Caco-2 (cell line): ENCODE results near the gene BDKRB2. TPM values are rescaled to one million over a fixed set of nuclear protein-coding genes. Genes with fewer than 3 reads are reported as not detected.
A peak's percentile ranks its signal among the peaks of the same experiment; 100 is the strongest.

Experiments
- BruUV-seq: library from RNA; stranded (reverse); fragments of 400-500 nt; replicated peaks from 2 replicates; lab custom pipeline; 2021; lab: Mats Ljungman, UMichigan
- CTCF ChIA-PET: fragments of 300-600 bp; sonication (Branson Sonifier 250); formaldehyde crosslinking; loops from one replicate; lab custom pipeline; 2022; ENCODE audit warnings: antibody characterized with exemption; lab: Charles Lee
- POLR2A ChIA-PET: fragments of 300-600 bp; sonication (Branson Sonifier 250); formaldehyde crosslinking; loops from one replicate; lab custom pipeline; 2022; ENCODE audit warnings: antibody characterized with exemption; lab: Charles Lee
- DNase-seq, 2 experiments: peaks; one replicate each; pipeline versions ENCODE4 v3.0.0 to v3.0.0-alpha.2; 2020 to 2022
- H3K27me3 ChIP-seq: replicated peaks from 2 replicates; pipeline ENCODE4 v1.6.0; 2011; ENCODE audit warnings: low read length; ENCODE audit not compliant: control insufficient read depth, insufficient read depth
- H3K36me3 ChIP-seq: 2 replicates; pipeline ENCODE4 v1.5.1; 2011; ENCODE audit warnings: low read length; ENCODE audit not compliant: control insufficient read depth, insufficient read depth
- H3K4me1 ChIP-seq: fragments of 250-450 bp; sonication (Bioruptor Pico); 2 replicates; pipeline ENCODE4 v1.5.1; 2020; ENCODE audit warnings: mild to moderate bottlenecking
- H3K4me3 ChIP-seq: 2 replicates; pipeline ENCODE4 v1.5.1; 2011; ENCODE audit warnings: low read depth, mild to moderate bottlenecking, control low read depth, low read length
- H3K9me3 ChIP-seq: fragments of 250-450 bp; sonication (Bioruptor Pico); 2 replicates; pipeline ENCODE4 v1.5.1; 2020; ENCODE audit warnings: mild to moderate bottlenecking, moderate library complexity
- H3K27ac Mint-ChIP-seq: one replicate; pipeline ENCODE4 v1.8.0; 2022; ENCODE audit warnings: mixed read lengths; ENCODE audit not compliant: unreplicated experiment
- H3K27me3 Mint-ChIP-seq: one replicate; pipeline ENCODE4 v1.8.0; 2022; ENCODE audit warnings: mixed read lengths; ENCODE audit not compliant: insufficient read depth, unreplicated experiment
- H3K36me3 Mint-ChIP-seq: one replicate; pipeline ENCODE4 v1.8.0; 2022; ENCODE audit warnings: mild to moderate bottlenecking, mixed read lengths; ENCODE audit not compliant: insufficient read depth, unreplicated experiment
- H3K4me1 Mint-ChIP-seq: one replicate; pipeline ENCODE4 v1.8.0; 2022; ENCODE audit warnings: low read depth, mixed read lengths; ENCODE audit not compliant: unreplicated experiment
- H3K4me3 Mint-ChIP-seq: one replicate; pipeline ENCODE4 v1.8.0; 2022; ENCODE audit warnings: mild to moderate bottlenecking, moderate library complexity, mixed read lengths; ENCODE audit not compliant: unreplicated experiment
- H3K9me3 Mint-ChIP-seq: one replicate; pipeline ENCODE4 v1.8.0; 2022; ENCODE audit warnings: mixed read lengths; ENCODE audit not compliant: unreplicated experiment
- intact Hi-C: fragments of 100-400 bp; cut with micrococcal nuclease; formaldehyde crosslinking; loops from one replicate; pipeline ENCODE4 v1.10.0; 2022; ENCODE audit not compliant: unreplicated experiment
- total RNA-seq: library from RNA; stranded (reverse); gene quantifications from 2 replicates; pipeline ENCODE4 v1.2.3, GENCODE V29; 2022
- TF ChIP-seq, protein P1 (sequence below), 2 experiments: fragments of 200-600 bp in 1 of 2; IDR thresholded peaks; 1 replicate in 1 of 2; 2 replicates in 1 of 2; pipeline versions ENCODE4 v1.5.1 to v1.8.0; 2011 to 2022; ENCODE audit warnings: antibody characterized with exemption in 1 of 2, control low read depth in 1 of 2, inconsistent platforms in 1 of 2, low read depth in 1 of 2, low read length in 1 of 2, mild to moderate bottlenecking in 1 of 2, moderate library complexity in 1 of 2; ENCODE audit not compliant: insufficient read depth in 1 of 2, severe bottlenecking in 1 of 2, unreplicated experiment in 1 of 2

BDKRB2 gene
- total RNA-seq, 1 experiment from 2014 or later = 2.0 TPM

DNA sequence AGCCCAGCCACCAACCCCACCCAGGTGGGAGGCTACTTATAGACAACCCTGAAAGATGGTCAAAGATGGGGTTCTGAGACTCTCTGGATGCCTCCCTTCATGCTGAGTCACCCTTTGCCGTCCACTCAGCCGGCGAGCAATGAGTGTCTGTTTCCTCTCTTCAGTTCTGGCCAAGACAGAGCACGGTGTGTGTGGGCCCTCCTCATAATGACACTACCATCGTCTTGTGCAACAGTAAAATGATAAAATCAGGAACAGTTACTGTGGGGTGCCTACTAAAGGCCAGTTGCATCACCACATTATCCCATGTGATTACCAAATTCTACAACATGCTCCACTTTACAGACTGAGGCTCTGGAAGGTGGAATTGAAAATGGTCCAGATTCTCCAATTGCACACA is 44.4 kb downstream of the BDKRB2 start:
- H3K4me3 ChIP-seq = no peak overlapping the region
- Mint-ChIP-seq H3K4me3 (no peak overlapping the region), H3K4me1 (peaks cover 21% of the 10 kb centered on the region), H3K27ac (no peak overlapping the region), H3K27me3 (no peaks in the 10 kb centered on the region), H3K9me3 (no peaks in the 10 kb centered on the region), H3K36me3 (no peaks in the 10 kb centered on the region)
- peaks cover 9% of the 10 kb centered on the region for H3K4me1 ChIP-seq
- TF ChIP-seq, protein P1, sequence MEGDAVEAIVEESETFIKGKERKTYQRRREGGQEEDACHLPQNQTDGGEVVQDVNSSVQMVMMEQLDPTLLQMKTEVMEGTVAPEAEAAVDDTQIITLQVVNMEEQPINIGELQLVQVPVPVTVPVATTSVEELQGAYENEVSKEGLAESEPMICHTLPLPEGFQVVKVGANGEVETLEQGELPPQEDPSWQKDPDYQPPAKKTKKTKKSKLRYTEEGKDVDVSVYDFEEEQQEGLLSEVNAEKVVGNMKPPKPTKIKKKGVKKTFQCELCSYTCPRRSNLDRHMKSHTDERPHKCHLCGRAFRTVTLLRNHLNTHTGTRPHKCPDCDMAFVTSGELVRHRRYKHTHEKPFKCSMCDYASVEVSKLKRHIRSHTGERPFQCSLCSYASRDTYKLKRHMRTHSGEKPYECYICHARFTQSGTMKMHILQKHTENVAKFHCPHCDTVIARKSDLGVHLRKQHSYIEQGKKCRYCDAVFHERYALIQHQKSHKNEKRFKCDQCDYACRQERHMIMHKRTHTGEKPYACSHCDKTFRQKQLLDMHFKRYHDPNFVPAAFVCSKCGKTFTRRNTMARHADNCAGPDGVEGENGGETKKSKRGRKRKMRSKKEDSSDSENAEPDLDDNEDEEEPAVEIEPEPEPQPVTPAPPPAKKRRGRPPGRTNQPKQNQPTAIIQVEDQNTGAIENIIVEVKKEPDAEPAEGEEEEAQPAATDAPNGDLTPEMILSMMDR (IDR thresholded peaks at IDR 0.05; ENCODE audit: insufficient read depth in 1 of 2, low read depth in 1 of 2, low read length in 1 of 2, severe bottlenecking in 1 of 2, unreplicated experiment in 1 of 2) = no peak
- H3K36me3 ChIP-seq = no peaks in the 10 kb centered on the region
- intact Hi-C loops = no loop called here
- H3K27me3 ChIP-seq = no peaks in the 10 kb centered on the region
- no peak for DNase-seq
- no TSS peak for BruUV-seq
- H3K9me3 ChIP-seq = no peaks in the 10 kb centered on the region; the same call in 1 of the 2 replicates
- ChIA-PET CTCF (no interaction called here), POLR2A (no interaction called here)

DNA sequence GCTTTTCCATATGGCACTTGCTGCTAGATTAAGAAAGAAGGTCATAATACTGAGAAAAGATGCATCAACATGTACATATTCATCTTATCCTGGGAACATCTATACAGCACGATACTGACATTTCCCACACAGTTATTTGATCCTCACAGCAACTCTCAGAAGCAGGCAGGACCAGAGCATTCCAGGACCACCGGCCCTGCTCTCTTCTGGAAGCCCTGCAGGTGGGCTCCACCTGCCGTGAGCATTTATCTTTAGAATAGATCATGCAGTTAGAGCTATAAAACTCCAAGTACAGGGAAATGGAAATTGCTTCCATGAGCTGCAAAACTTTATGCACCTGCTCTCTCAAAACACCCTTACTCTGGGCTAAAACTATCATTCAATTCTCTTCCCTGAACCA is 45.8 kb downstream of the BDKRB2 start:
- TF ChIP-seq, protein P1 (IDR thresholded peaks at IDR 0.05; ENCODE audit: insufficient read depth in 1 of 2, low read depth in 1 of 2, low read length in 1 of 2, severe bottlenecking in 1 of 2, unreplicated experiment in 1 of 2) = no peak
- Mint-ChIP-seq H3K9me3 (no peaks in the 10 kb centered on the region), H3K36me3 (no peaks in the 10 kb centered on the region), H3K4me3 (no peak overlapping the region), H3K27ac (no peak overlapping the region), H3K4me1 (peaks cover 21% of the 10 kb centered on the region), H3K27me3 (no peaks in the 10 kb centered on the region)
- BruUV-seq = no TSS peak
- Histone ChIP-seq H3K4me1 (peaks cover 9% of the 10 kb centered on the region), H3K27me3 (no peaks in the 10 kb centered on the region), H3K9me3 (no peaks in the 10 kb centered on the region), H3K36me3 (no peaks in the 10 kb centered on the region), H3K4me3 (no peak overlapping the region)
- no peak for DNase-seq
- ChIA-PET POLR2A (interaction anchor here (0.5 kb wide), 1 partner anchor 1505 kb away, joined by 4 read pairs; no protein-coding TSS in a partner anchor), CTCF (interaction anchor here (0.8 kb wide), 1 partner anchor 150 kb away, joined by 3 read pairs; no protein-coding TSS in a partner anchor)
- intact Hi-C loops = no loop called here

- Mint-ChIP-seq H3K4me1 (peaks cover 21% of the 10 kb centered on the region), H3K9me3 (no peaks in the 10 kb centered on the region), H3K36me3 (no peaks in the 10 kb centered on the region), H3K4me3 (no peak overlapping the region), H3K27ac (peak overlapping the region; percentile 76), H3K27me3 (no peaks in the 10 kb centered on the region)
- Histone ChIP-seq H3K36me3 (no peaks in the 10 kb centered on the region), H3K9me3 (no peaks in the 10 kb centered on the region), H3K4me1 (peaks cover 9% of the 10 kb centered on the region), H3K27me3 (no peaks in the 10 kb centered on the region), H3K4me3 (no peak overlapping the region)
- no TSS peak for BruUV-seq
- POLR2A ChIA-PET = no interaction called here
- TF ChIP-seq, protein P1 (IDR thresholded peaks at IDR 0.05; ENCODE audit: insufficient read depth in 1 of 2, low read depth in 1 of 2, low read length in 1 of 2, severe bottlenecking in 1 of 2, unreplicated experiment in 1 of 2) = no peak
- no peak for DNase-seq
- intact Hi-C loops = no loop called here
- CTCF ChIA-PET = no interaction called here
Observed at GRCh38 chr14:96251656-96252155, 47.1 kb downstream of the BDKRB2 start.
